ENCODE data around the gene FRMD4A. TPM values are rescaled to one million over a fixed set of nuclear protein-coding genes. Genes with fewer than 3 reads are reported as not detected.

FRMD4A gene
- total and polyA plus RNA-seq, 3 donors from 2014 or later = 15.0 to 20.8 (median 18.7) TPM

- no peaks in the 10 kb centered on the region for H3K36me3 ChIP-seq (ENCODE audit: low read depth, missing control alignments)
- no peak overlapping the region for H3K4me3 ChIP-seq
- H3K27me3 ChIP-seq = no peaks in the 10 kb centered on the region
- H3K9me3 ChIP-seq = no peaks in the 10 kb centered on the region
- WGBS, 2 donors = 84 to 93% methylated on average over 6 of the region's 6 CpGs
- H3K4me1 ChIP-seq = no peaks in the 10 kb centered on the region
- TF ChIP-seq CTCF (IDR thresholded peaks at IDR 0.05) (no peak), POLR2A (IDR thresholded peaks at IDR 0.05) (no peak)
- intact Hi-C loops (cut with DNase I; ENCODE audit: low total_unique reads) = no loop called here
- H3K27ac ChIP-seq = no peak overlapping the region
- DNase-seq = no peak
Measured at GRCh38 chr10:14126697-14127440, 203.9 kb downstream of the FRMD4A start.

GRCh38 chr10:14125564-14125963 lies 205.2 kb downstream of the FRMD4A start:
- no peaks in the 10 kb centered on the region for H3K4me1 ChIP-seq
- 76 to 81% methylated on average over 6 of the region's 6 CpGs for WGBS, 2 donors
- no peak for DNase-seq
- TF ChIP-seq CTCF (IDR thresholded peaks at IDR 0.05) = no peak
- no peak for TF ChIP-seq POLR2A (IDR thresholded peaks at IDR 0.05)
- intact Hi-C loops (cut with DNase I; ENCODE audit: low total_unique reads) = no loop called here
- H3K27ac ChIP-seq = no peak overlapping the region
- no peaks in the 10 kb centered on the region for H3K9me3 ChIP-seq
- H3K36me3 ChIP-seq (ENCODE audit: low read depth, missing control alignments) = no peaks in the 10 kb centered on the region
- no peaks in the 10 kb centered on the region for H3K27me3 ChIP-seq
- no peak overlapping the region for H3K4me3 ChIP-seq

GRCh38 chr10:14124941-14125340 lies 205.8 kb downstream of the FRMD4A start:
- H3K36me3 ChIP-seq (ENCODE audit: low read depth, missing control alignments) = no peaks in the 10 kb centered on the region
- intact Hi-C loops (cut with DNase I; ENCODE audit: low total_unique reads) = no loop called here
- no peaks in the 10 kb centered on the region for H3K4me1 ChIP-seq
- no peak for DNase-seq
- H3K9me3 ChIP-seq = no peaks in the 10 kb centered on the region
- no peak overlapping the region for H3K4me3 ChIP-seq
- no peak overlapping the region for H3K27ac ChIP-seq
- TF ChIP-seq POLR2A (IDR thresholded peaks at IDR 0.05) (no peak), CTCF (IDR thresholded peaks at IDR 0.05) (no peak)
- no peaks in the 10 kb centered on the region for H3K27me3 ChIP-seq
- 79 to 87% methylated on average over 7 of the region's 7 CpGs for WGBS, 2 donors

- Histone ChIP-seq H3K27me3 (no peaks in the 10 kb centered on the region), H3K36me3 (ENCODE audit: low read depth, missing control alignments) (no peaks in the 10 kb centered on the region), H3K4me1 (no peaks in the 10 kb centered on the region), H3K27ac (no peak overlapping the region), H3K9me3 (no peaks in the 10 kb centered on the region), H3K4me3 (no peak overlapping the region)
- intact Hi-C loops (cut with DNase I; ENCODE audit: low total_unique reads) = no loop called here
- WGBS, 2 donors = 75 to 85% methylated on average over 5 of the region's 5 CpGs
- TF ChIP-seq CTCF (IDR thresholded peaks at IDR 0.05) = no peak
- no peak for TF ChIP-seq POLR2A (IDR thresholded peaks at IDR 0.05)
- DNase-seq = no peak
Measured at GRCh38 chr10:14123139-14123538, 207.6 kb downstream of the FRMD4A start.

- Histone ChIP-seq H3K36me3 (ENCODE audit: low read depth, missing control alignments) (no peaks in the 10 kb centered on the region), H3K27ac (no peak overlapping the region), H3K9me3 (no peaks in the 10 kb centered on the region), H3K4me3 (no peak overlapping the region), H3K27me3 (no peaks in the 10 kb centered on the region), H3K4me1 (no peaks in the 10 kb centered on the region)
- TF ChIP-seq CTCF (IDR thresholded peaks at IDR 0.05) (no peak), POLR2A (IDR thresholded peaks at IDR 0.05) (no peak)
- intact Hi-C loops (cut with DNase I; ENCODE audit: low total_unique reads) = no loop called here
- 83 to 89% methylated on average over 2 of the region's 2 CpGs for WGBS, 2 donors
- no peak for DNase-seq
Measured at GRCh38 chr10:14120812-14121211, 209.9 kb downstream of the FRMD4A start.

Data from testis (tissue), 3 donors.